Ureter (tissue), 1 donor: Measurements from ENCODE around the gene HCRT. TPM values are rescaled to one million over a fixed set of nuclear protein-coding genes. Genes with fewer than 3 reads are reported as not detected.
A peak's percentile ranks its signal among the peaks of the same experiment; 100 is the strongest.
"Not testable (repeated sequence)": the region's sequence is repeated elsewhere in the genome, so short reads cannot be mapped to it uniquely, and the experiment has no call there.

ENCODE experiments used
- DNase-seq: peaks from one replicate; pipeline ENCODE4 v3.0.0-alpha.2; 2020; ENCODE audit warnings: low spot score
- total RNA-seq: library from RNA; stranded (reverse); gene quantifications from one replicate; pipeline ENCODE4 v1.2.4, GENCODE V29; 2023
- donor health status: DM: yes; HTN: yes; CAD: no.

HCRT gene, protein sequence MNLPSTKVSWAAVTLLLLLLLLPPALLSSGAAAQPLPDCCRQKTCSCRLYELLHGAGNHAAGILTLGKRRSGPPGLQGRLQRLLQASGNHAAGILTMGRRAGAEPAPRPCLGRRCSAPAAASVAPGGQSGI
- not detected for total RNA-seq

DNA sequence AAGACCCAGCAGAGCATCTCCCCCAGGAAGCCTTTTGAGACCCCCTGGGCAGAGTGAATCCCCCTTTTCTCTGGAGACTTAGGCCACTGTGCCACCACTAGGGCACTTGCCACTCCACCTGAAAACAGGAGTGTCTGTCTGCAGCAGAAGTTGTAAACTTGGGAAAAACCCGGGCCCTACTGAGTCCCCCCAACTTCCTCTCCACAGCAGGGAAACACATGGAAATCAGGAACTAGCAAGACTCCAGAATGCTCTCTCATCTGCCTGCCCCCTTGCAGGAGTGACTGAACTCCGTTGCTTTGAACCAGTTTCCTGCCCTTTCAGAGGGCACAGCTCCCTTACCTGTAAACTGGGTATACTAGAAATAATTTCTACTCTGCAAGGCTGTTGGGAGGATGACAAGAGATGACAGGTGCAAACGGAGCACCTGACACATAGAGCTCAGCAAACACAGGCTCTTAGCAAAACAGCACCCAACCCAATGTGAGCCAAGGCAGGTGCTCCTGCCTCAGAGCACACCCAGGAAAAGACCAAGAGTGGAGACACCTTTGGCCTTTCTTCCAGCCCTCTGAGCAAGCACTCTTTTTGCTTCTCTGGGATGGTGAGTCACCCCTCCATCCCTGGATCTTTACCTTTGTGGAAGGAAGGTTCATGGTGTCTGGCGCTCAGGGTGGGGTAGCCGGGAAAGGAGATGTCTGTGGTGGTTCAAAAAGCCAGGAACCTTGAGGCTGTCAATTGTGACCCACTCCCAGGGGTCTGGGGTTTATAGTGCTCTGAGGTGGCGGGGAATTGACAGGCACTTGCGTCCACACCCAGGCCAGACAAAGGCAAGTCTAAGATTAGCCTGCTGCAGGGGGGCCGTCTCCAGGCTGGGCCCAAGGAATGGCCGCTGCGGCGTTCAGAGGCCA, at the start of gene HCRT:
Gene HCRT, minus strand, starts transcription at position 740 of the 908 bp plus-strand sequence. Its CDS starts 87 bp downstream, at position 653.
- no peak for DNase-seq

GRCh38 chr17:42233994-42234393, 48.7 kb upstream of the HCRT start:
- no peak for DNase-seq

- no peak for DNase-seq
Observed at GRCh38 chr17:42233156-42233555, 47.9 kb upstream of the HCRT start.

DNA sequence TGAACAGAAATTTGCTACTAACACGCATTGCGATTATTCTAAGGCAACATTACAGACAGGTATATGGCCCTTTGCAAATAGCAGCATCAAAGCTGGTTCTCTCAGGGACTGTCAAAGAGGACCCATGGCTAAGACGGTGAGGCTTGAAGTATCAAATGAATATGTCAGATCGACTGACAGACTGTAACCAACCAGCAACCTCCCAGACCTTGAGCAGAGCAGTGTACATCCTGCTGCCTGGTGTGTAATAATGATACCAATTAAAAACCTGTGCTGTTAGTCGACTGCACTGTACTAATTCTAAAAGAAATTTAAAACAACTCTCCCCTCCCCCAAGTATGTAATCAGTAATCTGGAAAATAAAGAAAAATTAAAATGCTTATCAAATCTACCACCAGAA, 45.0 kb upstream of the HCRT start:
- DNase-seq = no peak

- DNase-seq = no peak
Observed at GRCh38 chr17:42227849-42228700, 42.8 kb upstream of the HCRT start.

DNA sequence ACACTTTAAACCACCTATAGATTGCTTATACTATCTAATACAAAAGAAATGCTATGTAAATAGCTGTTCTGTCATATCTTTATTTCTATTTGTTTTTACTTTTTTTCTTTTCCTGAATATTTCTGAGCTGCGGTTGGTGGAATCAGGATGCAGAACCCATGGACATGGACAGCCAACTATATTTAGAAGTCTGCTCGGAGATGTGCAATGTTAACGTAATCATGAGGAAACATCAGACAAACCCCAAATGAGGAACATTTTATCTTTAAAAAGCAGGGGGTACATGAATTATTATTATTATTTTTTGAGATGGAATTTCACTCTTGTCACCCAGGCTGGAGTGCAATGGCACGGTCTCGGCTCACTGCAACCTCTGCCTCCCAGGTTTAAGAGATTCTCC, 40.4 kb upstream of the HCRT start:
- no peak for DNase-seq

- no peak for DNase-seq
Observed at GRCh38 chr17:42224651-42225050, 39.4 kb upstream of the HCRT start.

DNA sequence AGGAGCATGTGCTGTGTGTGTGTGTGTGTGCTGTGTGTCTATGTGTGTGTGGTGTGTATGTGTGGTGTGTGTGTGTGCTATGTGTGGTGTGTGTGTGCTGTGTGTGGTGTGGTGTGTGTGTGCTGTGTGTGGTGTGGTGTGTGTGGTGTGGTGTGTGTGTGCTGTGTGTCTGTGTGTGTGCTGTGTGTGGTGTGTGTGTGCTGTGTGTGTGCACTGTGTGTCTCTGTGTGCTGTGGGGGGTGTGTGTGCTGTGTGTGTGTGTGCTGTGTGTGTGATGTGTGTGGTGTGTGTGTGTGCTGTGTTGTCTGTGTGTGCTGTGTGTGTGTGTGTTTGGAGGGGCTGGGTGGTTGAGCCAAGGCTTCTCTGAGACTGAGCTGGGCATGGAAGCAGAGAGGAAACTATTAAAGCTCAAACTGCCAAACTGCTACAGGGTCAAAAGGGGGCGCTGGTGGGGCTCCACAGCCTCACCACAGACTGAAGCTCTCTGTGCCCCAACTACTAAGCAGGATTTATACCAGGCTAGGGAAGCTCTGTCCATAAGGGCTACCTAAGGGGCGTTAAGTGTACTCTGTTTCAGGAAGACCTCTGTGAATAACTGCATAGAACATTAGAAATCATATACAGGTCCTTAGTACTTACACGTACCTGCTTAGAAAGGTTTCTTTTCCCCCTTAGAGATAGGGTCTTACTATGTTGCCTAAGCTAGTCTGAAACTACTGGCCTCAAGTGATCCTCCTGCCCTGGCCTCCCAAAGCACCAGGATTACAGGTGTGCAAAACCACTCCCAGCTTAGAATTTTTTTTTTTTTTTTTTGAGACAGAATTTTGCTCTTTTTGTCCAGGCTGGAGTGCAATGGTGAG, 36.9 kb upstream of the HCRT start:
- DNase-seq = no peak

GRCh38 chr17:42219280-42219679, 34.0 kb upstream of the HCRT start:
- DNase-seq = not testable (repeated sequence)

GRCh38 chr17:42214156-42214555, 28.9 kb upstream of the HCRT start:
- DNase-seq = no peak

DNA sequence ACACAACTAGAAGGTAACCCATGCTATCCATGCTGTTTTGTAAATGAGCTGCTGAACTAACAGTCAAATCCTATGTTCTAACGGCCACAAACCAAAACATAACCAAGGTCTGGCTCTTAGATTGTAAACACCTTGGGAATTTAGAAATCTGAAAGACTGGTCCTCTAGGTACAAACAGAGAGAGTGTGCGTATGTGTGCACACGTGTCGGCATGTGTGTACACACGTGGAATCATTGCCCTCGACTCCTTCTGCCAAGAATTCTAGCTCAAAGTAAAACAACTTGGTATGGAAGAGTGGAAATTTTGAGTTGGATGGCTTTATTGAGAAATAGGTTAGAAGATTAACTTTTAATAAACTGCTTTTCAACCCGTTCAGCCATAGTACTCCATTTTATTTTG, 27.1 kb upstream of the HCRT start:
- no peak for DNase-seq

- DNase-seq = peak; percentile 65
Observed at GRCh38 chr17:42211921-42212341, 26.7 kb upstream of the HCRT start.

GRCh38 chr17:42210046-42210445, 24.8 kb upstream of the HCRT start:
- no peak for DNase-seq

GRCh38 chr17:42206153-42206612, 20.9 kb upstream of the HCRT start:
- not testable (repeated sequence) for DNase-seq

- no peak for DNase-seq
Observed at GRCh38 chr17:42203354-42203753, 18.1 kb upstream of the HCRT start.

- no peak for DNase-seq
Observed at GRCh38 chr17:42202696-42203095, 17.4 kb upstream of the HCRT start.

GRCh38 chr17:42202159-42202558, 16.9 kb upstream of the HCRT start:
- no peak for DNase-seq

DNA sequence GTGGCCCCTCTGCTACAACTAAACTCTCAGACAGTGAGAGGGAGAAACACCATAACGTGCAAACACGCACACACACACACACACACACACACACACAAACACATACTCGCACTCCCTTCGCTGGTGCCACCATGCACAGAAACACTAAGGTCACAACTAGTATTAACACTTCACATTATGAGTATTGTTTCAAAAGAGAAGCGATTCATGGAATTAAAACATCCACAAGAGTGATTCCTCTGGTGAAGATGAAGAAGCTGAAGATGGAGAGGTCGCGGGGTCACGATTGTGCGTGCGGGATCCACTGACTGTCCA, 16.2 kb upstream of the HCRT start:
- no peak for DNase-seq

DNA sequence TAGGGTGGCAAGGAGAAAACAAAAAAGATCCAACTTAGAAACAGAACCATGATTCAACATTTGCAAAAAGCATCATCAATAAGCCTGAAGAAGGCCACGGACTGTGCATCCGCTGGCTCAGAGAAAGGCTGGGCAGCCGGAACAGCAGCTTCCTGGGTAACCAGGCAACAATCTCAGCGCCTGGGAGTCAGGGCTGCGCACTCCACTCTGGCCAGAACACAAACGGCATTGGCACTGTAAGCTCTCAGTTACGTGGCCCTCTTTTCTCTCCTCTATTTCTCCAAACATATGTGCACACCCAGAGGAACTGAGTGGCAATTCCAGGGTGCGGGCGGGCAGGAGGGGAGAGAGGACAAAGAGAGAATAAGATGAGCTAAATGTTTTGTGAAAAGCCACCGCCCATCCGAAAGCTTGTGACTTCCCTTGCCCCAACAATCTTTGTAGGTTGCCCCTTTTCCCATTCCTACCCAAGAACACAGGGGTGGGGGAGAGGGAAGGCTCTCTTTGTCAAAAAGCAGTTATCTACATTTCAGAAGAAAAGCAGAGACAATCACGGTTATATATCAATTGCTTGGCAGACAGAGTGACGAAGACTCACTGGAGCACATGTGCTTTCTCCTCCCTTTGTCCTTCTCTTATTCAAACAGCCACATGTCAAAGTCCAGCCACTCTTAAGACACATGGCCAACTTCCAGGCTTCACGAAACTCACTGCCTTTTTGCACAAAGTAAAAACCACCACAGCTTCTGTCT, 15.6 kb upstream of the HCRT start:
- no peak for DNase-seq

GRCh38 chr17:42199416-42200011, 14.3 kb upstream of the HCRT start:
- DNase-seq = no peak
